Germinal center (tissue), 1 donor: Measurements from ENCODE around the gene WDR82.

ENCODE experiments used
- DNase-seq: peaks from one replicate; pipeline ENCODE4 v3.0.0; 2012; ENCODE audit warnings: mixed read lengths, low spot score

Gene WDR82

GRCh38 chr3:52222319-52223221, 55.9 kb downstream of the WDR82 start:
- DNase-seq = no peak

- DNase-seq = no peak
Measured at GRCh38 chr3:52221563-52222318, 56.7 kb downstream of the WDR82 start.

GRCh38 chr3:52221141-52221562, 57.3 kb downstream of the WDR82 start:
- no peak for DNase-seq

- DNase-seq = peak; percentile 84
Measured at GRCh38 chr3:52220380-52221026, 57.9 kb downstream of the WDR82 start.

GRCh38 chr3:52218937-52219650, 59.4 kb downstream of the WDR82 start:
- DNase-seq = no peak

- no peak for DNase-seq
Measured at GRCh38 chr3:52218454-52218853, 60.0 kb downstream of the WDR82 start.

GRCh38 chr3:52218026-52218425, 60.4 kb downstream of the WDR82 start:
- DNase-seq = no peak

GRCh38 chr3:52217409-52217805, 61.0 kb downstream of the WDR82 start:
- no peak for DNase-seq

GRCh38 chr3:52216585-52217408, 61.7 kb downstream of the WDR82 start:
- DNase-seq = no peak

- DNase-seq = no peak
Measured at GRCh38 chr3:52215351-52215750, 63.1 kb downstream of the WDR82 start.

- no peak for DNase-seq
Measured at GRCh38 chr3:52213901-52214300, 64.5 kb downstream of the WDR82 start.

GRCh38 chr3:52213005-52213404, 65.4 kb downstream of the WDR82 start:
- DNase-seq = no peak

GRCh38 chr3:52211268-52211891, 67.1 kb downstream of the WDR82 start:
- DNase-seq = no peak

GRCh38 chr3:52210550-52211046, 67.9 kb downstream of the WDR82 start:
- DNase-seq = no peak

- DNase-seq = no peak
Measured at GRCh38 chr3:52210037-52210436, 68.4 kb downstream of the WDR82 start.

- DNase-seq = no peak
Measured at GRCh38 chr3:52208556-52208955, 69.9 kb downstream of the WDR82 start.

- DNase-seq = no peak
Measured at GRCh38 chr3:52205727-52206372, 72.6 kb downstream of the WDR82 start.
